T-helper 9 cell (primary cell): ENCODE results near the gene OCIAD1.
"Not testable (repeated sequence)": the region's sequence is repeated elsewhere in the genome, so short reads cannot be mapped to it uniquely, and the experiment has no call there.

Source experiments
- DNase-seq: peaks from one replicate; pipeline ENCODE4 v3.0.0-alpha.2; 2020

OCIAD1 gene

GRCh38 chr4:48821431-48821830 is 9.5 kb upstream of the OCIAD1 start:
- DNase-seq: not testable (repeated sequence)

GRCh38 chr4:48827622-48828021 is 3.3 kb upstream of the OCIAD1 start:
- DNase-seq: no peak

- no peak for DNase-seq
These were observed 693 bp downstream of the OCIAD1 start for GRCh38 chr4:48831532-48832030.

DNA sequence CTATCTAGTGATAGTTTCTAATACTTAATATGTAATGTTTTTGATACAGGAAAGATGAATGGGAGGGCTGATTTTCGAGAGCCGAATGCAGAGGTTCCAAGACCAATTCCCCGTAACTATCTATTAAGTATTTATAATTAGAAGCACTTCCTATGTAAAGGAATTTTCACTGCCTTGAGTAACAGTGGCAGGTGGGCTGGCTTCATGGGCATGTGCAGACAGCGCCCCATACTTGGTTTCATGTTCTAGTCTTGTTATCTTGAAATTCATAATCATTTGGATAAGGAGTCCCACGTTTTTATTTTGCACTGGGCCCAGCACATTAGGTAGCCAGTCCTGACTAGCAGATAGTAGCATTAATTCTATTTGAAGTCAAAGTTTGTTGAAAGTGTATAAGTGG is 1.7 kb downstream of the OCIAD1 start:
- DNase-seq: no peak

- DNase-seq: no peak
These were observed 5.8 kb downstream of the OCIAD1 start for GRCh38 chr4:48836658-48837057.

DNA sequence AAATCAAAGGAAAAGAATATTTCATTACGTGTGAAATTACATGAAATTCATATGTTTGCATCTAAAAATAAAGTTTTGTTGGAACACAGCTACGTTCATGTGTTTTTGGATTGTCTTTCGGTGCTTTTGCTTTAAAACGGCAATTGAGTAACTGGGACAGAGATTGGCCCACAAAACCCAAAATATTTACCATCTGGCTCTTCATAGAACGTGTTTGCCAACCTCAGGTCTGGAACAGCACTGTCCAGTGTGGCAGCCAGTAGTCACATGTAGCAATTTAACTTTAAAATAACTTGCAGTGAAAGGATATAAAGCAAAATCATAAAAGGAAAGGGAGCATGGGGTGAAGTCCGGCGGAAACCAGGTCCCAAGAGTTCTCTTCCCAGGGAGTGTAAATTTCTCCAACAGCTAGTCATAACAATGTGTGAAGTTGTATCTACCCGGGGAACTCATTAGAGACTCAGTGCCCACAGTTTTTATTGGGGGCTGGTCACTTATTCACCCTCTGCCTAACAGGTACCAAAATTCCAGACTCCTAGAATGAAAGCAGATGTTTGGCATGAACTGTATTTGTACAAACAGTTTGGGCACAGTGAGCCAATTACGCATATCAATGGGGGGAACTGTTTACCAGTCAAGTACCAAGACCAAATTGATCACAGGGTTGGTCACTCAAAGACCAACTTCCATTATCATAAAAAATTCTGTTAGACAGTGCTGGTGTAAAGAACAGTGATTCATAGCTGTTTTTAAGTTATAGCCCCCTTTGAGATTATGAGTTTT is 10.3 kb downstream of the OCIAD1 start:
- DNase-seq: no peak

DNA sequence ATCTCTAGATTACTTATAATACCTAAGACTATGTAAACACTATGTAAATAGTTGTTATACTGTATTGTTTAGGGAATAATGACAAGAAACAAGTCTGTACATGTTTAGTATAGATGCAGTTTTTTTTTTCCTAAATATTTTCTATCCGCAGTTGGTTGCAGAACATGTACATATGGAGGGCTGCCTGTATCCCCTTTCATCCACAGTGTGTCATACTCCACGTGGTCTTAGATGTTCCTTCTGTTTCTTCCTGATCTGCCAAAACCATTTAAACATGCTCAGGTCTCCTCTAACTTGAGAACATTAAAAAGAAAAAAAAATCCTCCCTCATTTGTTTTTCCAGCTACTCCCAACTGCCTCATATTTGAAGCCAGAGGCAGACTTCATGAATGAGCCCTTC is 14.0 kb downstream of the OCIAD1 start:
- no peak for DNase-seq

GRCh38 chr4:48848799-48849198 is 17.9 kb downstream of the OCIAD1 start:
- DNase-seq: not testable (repeated sequence)

DNA sequence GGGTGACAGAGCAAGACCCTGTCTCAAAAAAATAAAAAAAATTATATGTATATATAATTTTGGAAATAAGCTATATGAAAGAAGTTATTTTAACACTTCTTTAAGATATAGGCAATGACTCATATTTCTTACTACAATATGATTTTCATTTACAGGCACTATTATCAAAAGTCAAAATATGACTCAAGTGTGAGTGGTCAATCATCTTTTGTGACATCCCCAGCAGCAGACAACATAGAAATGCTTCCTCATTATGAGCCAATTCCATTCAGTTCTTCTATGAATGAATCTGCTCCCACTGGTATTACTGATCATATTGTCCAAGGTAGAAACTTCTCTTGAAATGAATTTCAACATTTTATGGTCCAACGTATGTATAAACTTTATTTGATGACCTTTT is 20.8 kb downstream of the OCIAD1 start:
- no peak for DNase-seq

DNA sequence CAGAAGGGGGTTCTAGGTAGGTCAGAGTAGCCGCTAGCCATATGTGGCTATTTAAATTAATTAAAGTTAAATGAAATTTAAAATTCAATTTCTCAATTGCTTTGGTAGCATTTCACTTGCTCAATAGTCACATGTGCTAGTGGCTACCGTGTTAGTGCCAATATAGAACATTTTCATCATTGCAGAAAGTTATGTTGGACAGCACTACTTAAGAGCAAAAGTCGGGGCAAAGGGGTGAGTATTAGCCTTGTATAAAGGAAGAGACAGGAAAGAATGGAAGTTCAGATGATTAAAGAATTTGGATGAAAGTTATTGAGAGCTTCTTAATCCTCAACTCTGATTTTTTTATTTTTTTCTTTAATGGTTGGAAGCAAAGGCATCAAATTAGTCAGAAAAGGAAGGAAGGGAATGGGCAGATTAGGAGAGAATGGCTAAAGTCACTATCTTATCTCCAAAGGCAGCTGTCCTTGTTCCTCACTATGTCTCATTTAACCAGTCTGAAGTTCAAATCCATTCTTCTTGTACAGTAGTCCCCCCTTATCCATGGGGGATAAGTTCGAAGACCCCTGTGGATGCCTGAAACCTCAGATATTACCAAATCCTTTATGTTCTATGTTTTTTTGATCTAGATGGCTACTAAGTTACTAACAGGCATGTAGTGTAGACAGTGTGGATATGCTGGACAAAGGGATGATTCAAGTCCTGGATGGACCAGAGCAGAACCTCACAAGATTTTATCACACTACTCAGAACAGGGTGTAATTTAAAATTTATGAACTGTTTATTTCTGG is 22.9 kb downstream of the OCIAD1 start:
- DNase-seq: no peak

DNA sequence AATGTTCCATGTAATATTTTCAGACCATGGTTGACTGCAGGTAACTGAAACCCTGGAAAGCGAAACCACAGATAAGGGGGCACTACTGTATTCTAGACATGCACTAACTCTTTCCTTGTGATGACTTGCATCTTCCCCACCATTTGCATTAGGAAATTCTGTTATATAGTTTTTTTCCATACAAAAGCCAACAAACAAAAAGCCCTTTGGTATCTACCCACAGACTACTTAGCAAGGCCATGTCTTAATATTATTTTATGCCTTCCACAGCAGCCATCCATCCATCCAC is 23.5 kb downstream of the OCIAD1 start:
- DNase-seq: no peak

DNA sequence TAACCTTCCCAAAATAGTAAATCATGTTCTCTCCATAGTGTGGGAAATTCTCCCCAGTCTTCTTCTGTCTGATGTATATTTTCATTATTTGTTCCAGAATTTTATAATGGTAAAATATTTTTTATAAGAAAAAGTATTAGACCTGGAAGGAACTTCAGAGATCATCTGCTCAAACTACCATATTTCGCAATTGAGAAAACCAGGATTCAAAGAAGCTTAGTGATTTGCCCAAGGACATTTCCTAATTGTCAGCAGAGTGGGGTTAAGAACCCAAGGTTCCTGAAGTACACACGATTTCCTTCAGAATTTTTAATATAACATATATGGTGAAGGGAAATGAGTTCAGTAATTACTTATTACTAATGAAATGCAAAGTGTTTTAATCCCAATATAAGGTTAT is 24.1 kb downstream of the OCIAD1 start:
- DNase-seq: no peak

GRCh38 chr4:48858130-48858529 is 27.2 kb downstream of the OCIAD1 start:
- DNase-seq: no peak

GRCh38 chr4:48862038-48862437 is 31.1 kb downstream of the OCIAD1 start:
- DNase-seq: no peak

- DNase-seq: no peak
These were observed 31.8 kb downstream of the OCIAD1 start for GRCh38 chr4:48862661-48863060.

- DNase-seq: no peak
These were observed 32.8 kb downstream of the OCIAD1 start for GRCh38 chr4:48863728-48864127.

DNA sequence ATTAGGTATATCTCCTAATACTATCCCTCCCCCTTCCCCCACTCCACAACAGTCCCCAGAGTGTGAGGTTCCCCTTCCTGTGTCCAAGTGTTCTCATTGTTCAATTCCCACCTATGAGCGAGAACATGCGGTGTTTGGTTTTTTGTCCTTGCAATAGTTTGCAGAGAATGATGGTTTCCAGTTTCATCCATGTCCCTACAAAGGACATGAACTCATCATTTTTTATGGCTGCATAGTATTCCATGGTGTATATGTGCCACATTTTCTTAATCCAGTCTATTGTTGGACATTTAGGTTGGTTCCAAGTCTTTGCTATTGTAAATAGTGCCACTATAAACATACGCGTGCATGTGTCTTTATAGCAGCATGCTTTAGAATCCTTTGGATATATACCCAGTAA is 33.8 kb downstream of the OCIAD1 start:
- DNase-seq: not testable (repeated sequence)

- no peak for DNase-seq
These were observed 47.1 kb downstream of the OCIAD1 start for GRCh38 chr4:48877827-48878535.

DNA sequence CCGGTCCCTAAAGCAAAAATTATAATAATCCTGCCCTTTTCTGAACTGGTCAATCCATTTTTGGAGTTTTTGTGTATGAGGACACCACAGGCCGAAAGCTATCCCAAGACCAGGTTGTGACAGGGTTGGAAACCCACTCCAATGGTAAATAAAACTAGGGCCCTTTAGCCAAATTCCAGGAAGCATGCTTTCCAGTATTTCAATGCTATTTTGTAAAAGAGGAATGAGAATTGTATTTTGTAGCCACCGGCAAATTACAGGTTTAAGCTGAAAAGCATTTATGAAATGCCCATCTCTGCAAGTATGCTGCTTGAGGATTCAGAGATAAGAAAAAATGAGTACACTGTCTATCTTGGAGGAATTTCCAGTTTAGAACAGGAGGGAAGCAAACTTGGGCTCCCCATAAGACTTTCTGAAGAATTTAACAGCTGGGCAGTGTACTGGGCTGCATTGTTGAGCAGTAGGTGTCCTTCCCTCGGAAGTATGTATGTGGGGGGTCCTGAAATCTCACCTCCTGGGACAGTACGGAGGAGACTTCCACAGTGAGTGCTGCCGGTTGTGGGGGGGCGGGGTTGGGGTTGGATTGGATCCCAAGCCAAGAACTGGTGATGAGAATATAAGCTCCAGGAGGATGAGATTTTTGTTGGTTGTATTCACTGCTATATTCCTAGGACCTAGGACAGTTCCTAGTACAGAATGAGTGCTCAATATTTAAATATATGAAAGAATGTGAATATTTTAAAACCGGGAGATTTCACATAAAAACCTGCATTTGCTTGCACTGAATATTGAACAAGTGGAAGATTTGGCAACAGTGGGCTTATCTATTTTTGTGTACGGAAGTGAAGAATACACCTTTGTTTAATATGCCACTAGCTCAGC is 48.9 kb downstream of the OCIAD1 start:
- no peak for DNase-seq

DNA sequence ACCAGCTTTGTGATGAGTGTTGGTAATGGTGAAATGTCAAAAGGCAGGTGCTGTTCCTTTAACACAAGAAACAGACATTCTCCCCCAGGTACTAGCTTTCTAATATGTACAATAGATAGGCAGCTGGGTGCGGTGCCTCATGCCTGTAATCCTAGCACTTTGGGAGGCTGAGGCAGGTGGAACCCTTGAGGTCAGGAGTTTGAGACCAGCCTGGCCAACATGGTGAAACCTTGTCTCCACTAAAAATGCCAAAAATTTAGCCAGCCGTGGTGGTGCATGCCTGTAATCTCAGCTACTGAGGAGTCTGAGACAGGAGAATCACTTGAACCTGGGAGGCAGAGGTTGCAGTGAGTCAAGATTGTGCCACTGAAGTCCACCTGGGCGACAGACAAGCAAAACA is 50.8 kb downstream of the OCIAD1 start:
- DNase-seq: not testable (repeated sequence)

DNA sequence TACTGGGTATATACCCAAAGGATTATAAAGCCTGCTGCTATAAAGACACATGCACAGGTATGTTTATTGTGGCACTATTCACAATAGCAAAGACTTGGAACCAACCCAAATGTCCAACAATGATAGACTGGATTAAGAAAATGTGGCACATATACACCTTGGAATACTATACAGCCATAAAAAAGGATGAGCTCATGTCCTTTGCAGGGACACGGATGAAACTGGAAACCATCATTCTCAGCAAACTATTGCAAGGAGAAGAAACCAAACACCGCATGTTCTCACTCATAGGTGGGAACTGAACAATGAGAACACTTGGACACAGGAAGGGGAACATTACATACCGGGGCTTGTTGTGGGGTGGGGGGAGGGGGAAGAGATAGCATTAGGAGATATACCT is 58.9 kb downstream of the OCIAD1 start:
- not testable (repeated sequence) for DNase-seq

DNA sequence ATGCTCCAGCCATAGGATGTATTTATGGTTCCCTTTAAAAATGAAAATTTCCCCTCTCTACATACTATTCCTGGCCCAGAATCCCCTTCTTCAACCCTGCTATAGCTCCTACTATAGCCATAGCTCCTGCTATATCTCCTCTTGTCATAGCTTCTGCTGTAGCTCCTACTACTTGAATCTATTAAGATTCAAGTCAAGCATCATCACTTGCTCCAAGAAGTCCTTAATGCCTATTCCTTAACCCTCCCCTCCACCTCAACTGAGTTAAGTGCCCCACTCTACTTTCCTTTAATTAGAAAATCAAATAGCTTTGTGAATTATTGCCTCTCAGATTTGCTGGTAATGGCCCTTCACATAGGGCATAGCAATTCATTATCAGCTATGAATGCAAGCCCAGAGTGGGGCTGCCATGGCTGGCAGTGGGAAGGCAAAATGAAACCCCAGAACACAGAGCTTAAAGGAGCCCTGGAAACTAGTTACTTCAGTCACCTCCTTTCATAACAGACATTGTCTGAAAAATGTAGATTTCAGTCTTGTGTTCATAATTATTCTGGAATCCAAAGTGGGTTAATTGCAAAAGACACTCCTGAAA is 60.2 kb downstream of the OCIAD1 start:
- no peak for DNase-seq
